Activated naive CD4-positive, alpha-beta T cell treated with anti-CD3 and anti-CD28 coated beads, Interleukin-2, amount 10 ng/mL, durations not matched to agents 7 days and 5 days (primary cell): ENCODE results near the gene NINJ2.

Experiments used
- CTCF ChIA-PET: fragments of 350-600 bp; sonication (Branson Sonifier 250); formaldehyde crosslinking; loops from one replicate; lab custom pipeline; 2021; ENCODE audit warnings: antibody characterized with exemption; lab: Charles Lee
- DNase-seq: peaks from one replicate; pipeline ENCODE4 v3.0.0-alpha.2; 2020
- H3K27ac Mint-ChIP-seq: one replicate; pipeline ENCODE4 v1.8.0; 2021; ENCODE audit warnings: mild to moderate bottlenecking, moderate library complexity, mixed read lengths
- H3K27me3 Mint-ChIP-seq: one replicate; pipeline ENCODE4 v1.8.0; 2021; ENCODE audit warnings: mild to moderate bottlenecking, mixed read lengths
- H3K36me3 Mint-ChIP-seq: one replicate; pipeline ENCODE4 v1.8.0; 2021; ENCODE audit warnings: mixed read lengths
- H3K4me1 Mint-ChIP-seq: one replicate; pipeline ENCODE4 v1.8.0; 2021; ENCODE audit warnings: mixed read lengths
- H3K4me3 Mint-ChIP-seq: one replicate; pipeline ENCODE4 v1.8.0; 2021; ENCODE audit warnings: mild to moderate bottlenecking, moderate library complexity, mixed read lengths
- H3K9me3 Mint-ChIP-seq: one replicate; pipeline ENCODE4 v1.8.0; 2021; ENCODE audit warnings: mixed read lengths

NINJ2 gene

DNA sequence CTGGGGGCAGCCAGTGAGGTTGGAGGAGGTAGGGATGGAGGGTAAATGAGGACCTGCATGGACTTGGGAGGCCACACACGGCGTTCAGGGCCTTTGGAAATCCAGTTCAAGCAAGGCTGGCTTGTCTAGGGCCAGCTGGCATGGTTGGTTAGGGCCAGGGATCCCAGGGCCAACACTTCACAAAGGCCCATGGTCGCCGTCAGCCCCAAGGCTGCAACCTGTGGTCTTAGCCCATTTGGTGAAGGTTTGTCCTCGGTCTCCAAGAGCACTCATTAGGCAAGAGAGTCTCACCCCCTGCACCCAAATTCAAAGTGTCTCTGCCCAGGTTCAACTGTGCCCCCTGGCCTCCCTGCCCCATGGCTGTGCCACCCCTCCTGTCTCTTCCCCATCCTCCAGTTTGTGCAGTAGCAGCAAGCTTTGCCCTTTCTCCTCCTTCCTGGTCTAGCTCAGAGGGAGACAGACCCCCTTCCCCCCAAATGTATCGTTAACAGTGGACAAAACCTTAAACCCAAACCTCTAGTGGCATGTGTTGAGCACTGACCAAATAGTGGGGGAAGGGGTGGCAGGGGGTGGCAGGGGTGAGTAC is 94.1 kb downstream of the NINJ2 start:
- CTCF ChIA-PET, result interaction anchor here (0.5 to 7.6 kb wide), 13 partner anchors 9 to 1014 kb away, joined by 3 to 72 read pairs (median 3); partner anchors contain the start of gene RAD52
- H3K27me3 Mint-ChIP-seq, result peaks cover 3% of the 10 kb centered on the region
- no peak for DNase-seq
- H3K4me1 Mint-ChIP-seq, result peaks cover 79% of the 10 kb centered on the region
- peak overlapping the region; percentile 78 for H3K4me3 Mint-ChIP-seq
- no peak overlapping the region for H3K27ac Mint-ChIP-seq
- H3K36me3 Mint-ChIP-seq, result peaks cover 24% of the 10 kb centered on the region
- H3K9me3 Mint-ChIP-seq, result no peaks in the 10 kb centered on the region

DNA sequence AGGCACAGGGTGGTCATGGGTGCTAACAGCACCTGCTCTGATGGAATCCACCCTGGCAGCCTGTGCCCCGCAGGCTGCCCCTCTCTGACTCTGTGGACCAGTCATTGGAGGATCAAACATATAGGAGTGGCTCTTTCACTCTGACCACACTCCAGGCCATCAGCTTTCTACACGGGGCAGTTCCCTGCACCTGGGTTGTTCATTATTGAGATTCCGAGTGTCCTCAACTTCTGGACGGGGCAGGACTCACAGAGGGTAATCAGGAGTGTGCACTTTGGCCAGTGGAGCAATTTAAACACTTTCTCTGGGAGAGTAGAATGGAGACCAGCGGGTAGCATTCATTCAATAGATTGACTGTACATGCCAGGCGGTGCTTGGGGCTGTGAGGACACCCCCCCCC is 94.8 kb downstream of the NINJ2 start:
- Mint-ChIP-seq H3K27ac (no peak overlapping the region), H3K27me3 (peaks cover 3% of the 10 kb centered on the region), H3K36me3 (peaks cover 23% of the 10 kb centered on the region), H3K4me3 (peak overlapping the region; percentile 22), H3K4me1 (peaks cover 83% of the 10 kb centered on the region), H3K9me3 (no peaks in the 10 kb centered on the region)
- CTCF ChIA-PET, result interaction anchor here (1.4 to 7.6 kb wide), 5 partner anchors 10 to 1015 kb away, joined by 3 to 72 read pairs (median 11); no protein-coding TSS in a partner anchor
- DNase-seq, result no peak

DNA sequence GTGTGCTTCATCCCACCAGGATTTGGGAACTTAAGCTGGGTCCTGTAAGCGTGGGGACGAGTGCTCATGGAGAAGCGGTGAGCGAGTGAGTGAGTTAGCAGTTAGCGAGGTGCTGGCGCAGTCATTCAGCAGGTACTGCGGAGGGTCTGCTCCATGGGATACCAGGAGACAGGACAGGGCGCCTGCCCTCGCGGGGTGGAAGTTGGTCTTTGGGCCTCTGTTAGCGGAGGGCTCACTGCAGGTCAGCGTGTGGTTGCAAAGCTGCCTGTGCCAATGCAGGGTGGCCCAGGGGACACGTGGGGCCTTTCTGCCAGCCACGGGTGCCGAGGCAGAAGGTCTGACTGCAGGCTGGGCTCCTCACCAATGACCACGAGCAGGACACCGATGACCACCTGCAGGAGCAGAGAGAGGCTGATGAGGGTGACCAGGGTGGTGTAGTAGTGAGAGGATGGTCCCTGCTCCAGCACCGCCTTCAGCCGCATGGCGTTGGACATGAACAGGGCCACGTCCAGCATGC is 97.6 kb downstream of the NINJ2 start:
- H3K9me3 Mint-ChIP-seq, result no peaks in the 10 kb centered on the region
- H3K36me3 Mint-ChIP-seq, result peaks cover 23% of the 10 kb centered on the region
- CTCF ChIA-PET, result interaction anchor here (0.7 to 1.6 kb wide), 2 partner anchors 10 to 53 kb away, joined by 3 to 6 read pairs; no protein-coding TSS in a partner anchor
- no peak for DNase-seq
- peaks cover 82% of the 10 kb centered on the region for H3K4me1 Mint-ChIP-seq
- peak overlapping the region; percentile 46 for H3K4me3 Mint-ChIP-seq
- H3K27me3 Mint-ChIP-seq, result peaks cover 3% of the 10 kb centered on the region
- peak overlapping the region; percentile 76 for H3K27ac Mint-ChIP-seq

DNA sequence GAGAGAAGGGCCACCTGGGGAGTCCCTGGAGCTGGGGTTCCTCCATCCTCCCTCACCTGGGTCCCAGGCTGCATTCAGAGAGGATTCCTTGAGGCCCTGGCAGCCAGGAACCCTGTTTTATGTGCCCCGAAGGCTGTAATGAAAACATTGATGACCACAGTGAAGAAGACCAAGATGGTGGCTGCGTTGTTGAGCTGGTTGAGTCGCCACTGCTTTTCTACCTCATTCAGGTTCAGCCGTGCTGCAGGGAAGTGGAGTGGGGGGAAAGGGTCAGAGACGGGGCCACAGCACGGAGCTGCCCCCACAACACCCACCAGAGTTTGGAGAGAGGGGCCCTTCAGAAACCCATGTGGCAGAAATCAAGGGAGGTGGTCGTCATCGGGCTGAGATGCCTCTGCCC is 98.1 kb downstream of the NINJ2 start:
- H3K4me1 Mint-ChIP-seq, result peaks cover 85% of the 10 kb centered on the region
- peaks cover 23% of the 10 kb centered on the region for H3K36me3 Mint-ChIP-seq
- CTCF ChIA-PET, result interaction anchor here (0.7 to 1.7 kb wide), 2 partner anchors 54 to 110 kb away, joined by 3 to 4 read pairs; no protein-coding TSS in a partner anchor
- peak overlapping the region; percentile 94 for H3K27ac Mint-ChIP-seq
- H3K4me3 Mint-ChIP-seq, result peak overlapping the region; percentile 39
- no peaks in the 10 kb centered on the region for H3K9me3 Mint-ChIP-seq
- peaks cover 3% of the 10 kb centered on the region for H3K27me3 Mint-ChIP-seq
- no peak for DNase-seq

DNA sequence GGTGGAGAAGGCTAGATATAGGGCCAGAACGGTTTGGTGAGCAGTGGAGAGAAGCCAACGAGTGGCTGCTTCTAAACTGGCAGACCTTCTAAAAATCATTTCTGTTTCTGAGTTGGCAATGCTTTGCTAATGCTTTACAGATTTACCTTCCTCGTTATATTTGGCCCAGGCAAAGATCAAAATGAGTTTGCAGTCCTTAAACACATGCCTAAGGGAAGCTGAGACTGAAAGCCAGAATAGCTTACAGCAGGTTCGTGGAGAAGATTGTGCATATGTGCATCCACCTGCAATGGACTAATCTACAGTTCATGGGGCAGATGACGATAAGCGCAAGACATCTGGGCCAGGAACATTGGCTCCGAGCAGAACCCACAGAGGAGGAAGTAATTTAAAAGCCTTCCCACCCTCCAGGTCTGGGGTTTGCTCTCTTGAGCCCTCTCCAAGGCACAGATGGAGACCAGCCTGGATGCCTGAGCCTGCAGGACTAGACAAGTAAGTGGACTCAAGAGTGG is 99.4 kb downstream of the NINJ2 start:
- CTCF ChIA-PET, result interaction anchor here (1.0 to 1.7 kb wide), 6 partner anchors 17 to 250 kb away, joined by 3 to 5 read pairs (median 4); no protein-coding TSS in a partner anchor
- Mint-ChIP-seq H3K4me3 (peak overlapping the region; percentile 75), H3K4me1 (peaks cover 83% of the 10 kb centered on the region), H3K36me3 (peaks cover 23% of the 10 kb centered on the region), H3K27ac (peak overlapping the region; percentile 94), H3K9me3 (no peaks in the 10 kb centered on the region), H3K27me3 (peaks cover 13% of the 10 kb centered on the region)
- DNase-seq, result no peak

DNA sequence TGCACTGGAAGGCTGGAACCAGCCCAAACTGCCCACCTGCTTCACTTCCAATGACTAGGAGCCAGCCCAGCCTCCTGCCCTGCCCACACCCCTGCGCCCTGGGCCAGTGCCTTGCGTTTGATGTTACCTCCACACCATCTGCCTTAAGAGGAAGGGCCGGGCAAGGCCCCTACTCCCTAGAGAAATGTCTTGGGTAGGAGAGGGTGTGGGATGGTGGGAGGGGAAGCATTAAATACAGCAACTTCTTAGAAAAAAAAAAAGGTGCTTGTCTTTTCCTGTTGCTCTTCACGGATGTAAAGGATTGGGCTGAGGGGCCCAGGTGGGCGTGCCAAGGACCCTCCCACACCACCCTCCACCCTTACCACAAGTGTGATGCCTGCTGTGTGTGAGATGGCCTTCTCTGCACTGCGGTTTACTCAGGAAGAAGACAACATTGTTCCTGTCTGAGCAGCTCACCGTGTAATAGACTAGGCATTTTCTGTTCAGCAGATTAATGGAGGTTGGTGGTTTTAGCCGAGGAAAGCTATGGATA is 99.9 kb downstream of the NINJ2 start:
- H3K27ac Mint-ChIP-seq, result peak overlapping the region; percentile 94
- CTCF ChIA-PET, result interaction anchor here (1.1 to 1.7 kb wide), 6 partner anchors 16 to 251 kb away, joined by 3 to 5 read pairs (median 4); no protein-coding TSS in a partner anchor
- peak; percentile 85 for DNase-seq
- peaks cover 18% of the 10 kb centered on the region for H3K27me3 Mint-ChIP-seq
- H3K9me3 Mint-ChIP-seq, result no peaks in the 10 kb centered on the region
- peaks cover 19% of the 10 kb centered on the region for H3K36me3 Mint-ChIP-seq
- H3K4me1 Mint-ChIP-seq, result peaks cover 80% of the 10 kb centered on the region
- H3K4me3 Mint-ChIP-seq, result peak overlapping the region; percentile 75

DNA sequence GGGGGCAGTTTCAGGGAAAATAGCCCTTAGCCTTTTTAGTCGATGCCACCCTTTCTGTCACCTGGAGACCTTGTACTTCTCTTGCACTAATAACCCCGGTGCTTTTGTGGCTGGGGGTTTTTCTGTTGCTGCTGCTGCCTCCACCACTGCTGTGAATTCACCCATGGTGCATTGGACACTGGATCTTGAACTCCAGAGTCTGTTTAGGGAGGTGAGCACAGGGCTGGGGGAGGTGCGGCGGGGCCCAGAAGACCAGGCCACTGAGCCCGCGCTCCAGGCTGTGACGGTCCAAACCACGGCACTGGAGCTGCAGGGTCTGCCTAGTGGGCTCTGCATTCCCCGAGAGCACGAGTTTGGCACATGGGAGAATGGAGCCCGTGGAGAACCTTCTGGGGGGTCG is 100.6 kb downstream of the NINJ2 start:
- peak; percentile 44 for DNase-seq
- peaks cover 75% of the 10 kb centered on the region for H3K4me1 Mint-ChIP-seq
- H3K27me3 Mint-ChIP-seq, result peaks cover 25% of the 10 kb centered on the region
- H3K36me3 Mint-ChIP-seq, result peaks cover 17% of the 10 kb centered on the region
- CTCF ChIA-PET, result interaction anchor here (1.1 to 1.6 kb wide), 2 partner anchors 109 to 188 kb away, joined by 3 to 4 read pairs; no protein-coding TSS in a partner anchor
- peak overlapping the region; percentile 75 for H3K4me3 Mint-ChIP-seq
- H3K27ac Mint-ChIP-seq, result peak overlapping the region; percentile 94
- no peaks in the 10 kb centered on the region for H3K9me3 Mint-ChIP-seq

DNA sequence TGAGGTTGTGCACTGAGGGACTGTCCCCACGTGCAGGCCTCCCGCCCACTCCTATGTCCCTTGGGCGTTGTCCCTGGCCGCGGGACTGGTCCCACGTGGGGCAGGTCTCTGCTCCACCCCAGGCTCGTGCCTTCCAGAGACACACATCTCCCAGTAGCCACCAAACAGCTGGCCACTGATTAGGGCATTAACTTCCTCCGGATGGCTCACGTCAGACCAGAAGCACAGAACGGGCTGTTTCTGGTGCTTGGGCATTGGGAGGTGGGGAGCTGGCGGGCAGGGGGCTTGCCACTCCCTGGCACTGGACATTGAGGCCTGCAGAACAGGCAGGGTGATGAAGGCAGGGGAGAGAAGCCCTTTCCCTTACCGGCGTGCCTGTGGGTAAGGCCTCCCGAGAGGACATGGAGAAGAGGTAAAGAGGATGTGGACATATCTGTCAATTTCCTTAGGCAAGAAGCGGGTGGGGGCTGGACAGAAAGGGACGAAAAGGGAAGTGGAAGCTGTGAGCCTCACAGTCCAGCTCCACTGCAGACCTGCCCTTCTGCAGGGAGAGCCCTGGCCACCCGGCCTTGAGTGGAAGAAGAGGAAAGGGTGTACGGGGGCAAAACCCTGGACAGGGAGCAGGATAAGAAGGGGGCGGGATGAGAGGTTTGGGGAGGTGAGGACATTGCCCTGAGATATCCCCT is 101.2 kb downstream of the NINJ2 start:
- CTCF ChIA-PET, result interaction anchor here (1.1 kb wide), 1 partner anchor 108 kb away, joined by 3 read pairs; no protein-coding TSS in a partner anchor
- Mint-ChIP-seq H3K27ac (peak overlapping the region; percentile 94), H3K9me3 (no peaks in the 10 kb centered on the region), H3K36me3 (peaks cover 16% of the 10 kb centered on the region), H3K4me1 (peaks cover 69% of the 10 kb centered on the region), H3K27me3 (peaks cover 27% of the 10 kb centered on the region), H3K4me3 (peak overlapping the region; percentile 13)
- no peak for DNase-seq

DNA sequence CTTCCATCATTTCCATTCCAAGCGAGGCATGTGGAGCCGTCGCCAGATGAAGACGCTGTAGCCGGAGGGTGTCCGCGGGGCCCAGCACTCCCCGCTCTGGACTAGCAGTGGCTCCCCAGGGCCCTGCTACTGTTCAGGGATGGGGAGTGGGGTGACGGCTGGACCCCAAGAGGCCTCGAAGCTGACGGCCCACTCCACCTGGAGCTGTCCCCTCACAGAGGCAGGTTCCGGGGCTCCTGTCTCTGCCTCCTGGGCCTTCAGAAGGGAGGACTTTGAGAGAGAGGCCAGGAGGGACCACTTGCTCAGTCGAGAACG is 101.9 kb downstream of the NINJ2 start:
- Mint-ChIP-seq H3K27me3 (peaks cover 27% of the 10 kb centered on the region), H3K9me3 (no peaks in the 10 kb centered on the region), H3K4me1 (peaks cover 62% of the 10 kb centered on the region), H3K4me3 (no peak overlapping the region), H3K27ac (peak overlapping the region; percentile 65), H3K36me3 (peaks cover 12% of the 10 kb centered on the region)
- no peak for DNase-seq
- CTCF ChIA-PET, result no interaction called here

DNA sequence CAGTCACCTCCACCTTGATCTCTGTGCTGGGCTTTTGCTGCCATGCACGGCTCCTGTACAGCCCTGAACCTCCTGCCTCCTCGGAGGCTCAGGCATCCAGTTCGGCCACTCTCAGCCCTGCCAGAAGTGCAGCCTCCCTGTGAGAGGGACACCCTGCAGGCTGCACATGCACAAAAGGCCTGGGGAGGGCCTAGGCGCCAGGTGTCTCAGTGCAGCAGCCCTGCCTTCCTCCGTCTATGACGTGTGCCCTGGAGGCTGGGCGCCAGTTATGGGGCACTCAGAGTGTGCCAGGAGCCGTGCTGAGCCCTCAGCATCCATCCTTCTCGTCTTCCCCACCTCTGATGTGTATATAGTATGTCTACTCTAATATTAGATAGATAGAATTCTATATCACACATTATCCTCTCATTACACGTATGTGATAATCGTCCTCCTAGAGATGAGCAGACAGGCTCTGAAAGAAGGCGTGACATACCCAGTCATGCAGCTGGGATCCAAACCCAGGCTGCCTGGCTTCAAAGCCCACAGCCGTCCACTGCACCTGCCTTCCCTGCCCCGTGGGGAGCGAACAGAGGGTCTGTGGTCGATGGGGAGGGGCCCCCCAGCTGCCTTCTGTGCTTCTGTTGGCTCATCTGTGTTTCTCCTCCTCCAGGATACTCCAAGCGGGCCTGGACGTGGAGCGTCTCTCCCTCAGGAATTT is 102.4 kb downstream of the NINJ2 start:
- H3K9me3 Mint-ChIP-seq, result no peaks in the 10 kb centered on the region
- peaks cover 9% of the 10 kb centered on the region for H3K36me3 Mint-ChIP-seq
- H3K4me1 Mint-ChIP-seq, result peaks cover 57% of the 10 kb centered on the region
- CTCF ChIA-PET, result no interaction called here
- peaks cover 27% of the 10 kb centered on the region for H3K27me3 Mint-ChIP-seq
- no peak overlapping the region for H3K4me3 Mint-ChIP-seq
- no peak overlapping the region for H3K27ac Mint-ChIP-seq
- no peak for DNase-seq

DNA sequence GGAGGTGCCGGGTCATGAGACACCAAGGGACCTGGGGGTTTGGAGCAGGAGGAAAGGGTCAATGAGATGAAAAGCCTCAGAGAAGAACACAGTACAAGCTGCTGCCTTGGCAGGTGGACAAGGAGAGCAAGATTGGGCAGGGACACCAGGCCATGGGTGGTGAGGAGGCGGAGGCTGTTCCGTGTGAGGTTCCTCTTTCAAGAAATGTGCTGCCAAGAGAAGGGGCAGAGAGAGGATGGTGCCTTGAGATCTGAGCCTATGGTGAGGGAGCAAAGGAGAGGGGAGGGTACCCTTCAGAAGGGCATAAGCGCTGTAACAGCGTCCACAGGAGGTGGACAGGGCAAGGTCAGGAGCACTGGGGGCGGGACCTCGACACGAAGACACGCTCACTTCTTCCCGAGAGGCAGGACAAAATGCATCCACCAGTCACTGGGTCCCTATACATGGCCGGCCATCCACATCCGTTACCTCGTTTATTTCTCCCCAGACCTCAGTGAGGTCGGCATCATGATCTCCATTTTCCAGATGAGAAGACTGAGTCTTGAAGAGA is 103.3 kb downstream of the NINJ2 start:
- H3K36me3 Mint-ChIP-seq, result peaks cover 6% of the 10 kb centered on the region
- CTCF ChIA-PET, result no interaction called here
- no peak overlapping the region for H3K27ac Mint-ChIP-seq
- DNase-seq, result no peak
- no peaks in the 10 kb centered on the region for H3K9me3 Mint-ChIP-seq
- peaks cover 53% of the 10 kb centered on the region for H3K4me1 Mint-ChIP-seq
- H3K27me3 Mint-ChIP-seq, result peaks cover 27% of the 10 kb centered on the region
- no peak overlapping the region for H3K4me3 Mint-ChIP-seq

DNA sequence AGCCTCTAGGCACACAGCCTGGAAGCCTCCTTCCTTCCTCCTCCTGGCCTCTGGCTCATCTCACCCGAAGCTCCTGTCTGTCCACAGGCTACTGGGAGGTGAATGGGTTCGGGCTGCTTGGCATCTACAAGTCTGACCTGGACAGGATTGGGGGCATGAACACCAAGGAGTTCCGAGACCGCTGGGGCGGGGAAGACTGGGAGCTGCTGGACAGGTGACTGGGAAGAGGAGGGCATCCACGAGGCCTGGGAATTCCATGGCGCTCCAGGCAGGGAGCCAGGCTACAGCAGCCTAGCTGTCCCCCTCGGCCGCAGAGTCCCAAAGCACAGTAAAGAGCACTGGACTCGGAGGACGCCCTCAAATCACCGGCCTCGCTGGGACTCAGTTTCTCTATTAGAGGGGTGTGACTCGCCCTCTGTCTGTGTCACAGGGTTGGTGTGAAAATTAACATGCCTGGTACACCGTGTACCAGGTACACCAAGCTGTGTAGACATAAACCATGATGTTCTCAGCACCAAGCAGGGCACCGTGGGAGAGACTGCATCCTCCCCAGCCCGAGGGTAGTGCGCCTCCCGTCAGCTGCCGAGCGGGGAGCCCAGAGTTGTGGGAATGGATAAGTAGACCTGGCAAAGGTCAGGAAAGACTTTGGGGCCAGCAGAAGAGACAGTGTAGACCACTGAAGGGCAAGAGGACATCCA is 103.9 kb downstream of the NINJ2 start:
- DNase-seq, result no peak
- Mint-ChIP-seq H3K9me3 (no peaks in the 10 kb centered on the region), H3K4me1 (peaks cover 47% of the 10 kb centered on the region), H3K4me3 (no peak overlapping the region), H3K27me3 (peaks cover 27% of the 10 kb centered on the region), H3K27ac (peak overlapping the region; percentile 22), H3K36me3 (peaks cover 3% of the 10 kb centered on the region)
- CTCF ChIA-PET, result no interaction called here

DNA sequence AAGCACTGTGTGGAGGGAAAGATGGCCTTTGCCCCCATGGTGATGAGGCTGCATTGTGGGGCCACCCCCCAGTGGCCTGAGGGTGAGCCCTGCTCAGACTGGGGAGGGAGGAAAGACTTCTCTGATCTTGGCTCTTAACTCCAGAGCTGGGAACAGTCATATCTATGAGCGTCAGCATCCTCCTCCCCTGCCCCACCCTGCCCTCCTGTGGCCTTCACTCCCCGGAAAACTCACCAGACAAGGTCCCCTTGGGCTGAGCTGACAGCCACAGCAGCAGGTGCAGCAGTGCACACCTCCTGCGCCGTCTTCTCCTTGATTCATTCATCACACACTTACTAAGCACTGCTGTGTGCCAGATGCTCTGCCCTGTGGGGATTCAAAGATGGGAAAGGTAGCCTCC is 104.7 kb downstream of the NINJ2 start:
- H3K27ac Mint-ChIP-seq, result no peak overlapping the region

More for the DNA sequence above, 104.7 kb downstream of the NINJ2 start:
- H3K9me3 Mint-ChIP-seq, result no peaks in the 10 kb centered on the region
- CTCF ChIA-PET, result interaction anchor here (0.6 to 2.1 kb wide), 2 partner anchors 11 to 256 kb away, joined by 3 to 7 read pairs; no protein-coding TSS in a partner anchor
- no peak for DNase-seq
- peaks cover 45% of the 10 kb centered on the region for H3K4me1 Mint-ChIP-seq
- no peaks in the 10 kb centered on the region for H3K36me3 Mint-ChIP-seq
- peaks cover 29% of the 10 kb centered on the region for H3K27me3 Mint-ChIP-seq
- no peak overlapping the region for H3K4me3 Mint-ChIP-seq
